Left ventricle myocardium inferior (tissue), 1 donor: ENCODE measurements around the gene RNPEPL1. TPM values are rescaled to one million over a fixed set of nuclear protein-coding genes. Genes with fewer than 3 reads are reported as not detected.

Source experiments
- DNase-seq: peaks from one replicate; pipeline ENCODE4 v3.0.0-alpha.2; 2020
- H3K27ac ChIP-seq: fragments of 200-600 bp; replicated peaks from 2 replicates; pipeline ENCODE4 v1.8.0; 2021
- H3K27me3 ChIP-seq: fragments of 200-600 bp; 2 replicates; pipeline ENCODE4 v1.8.0; 2021; ENCODE audit warnings: low read depth
- H3K36me3 ChIP-seq: fragments of 200-600 bp; 2 replicates; pipeline ENCODE4 v1.8.0; 2021
- H3K4me1 ChIP-seq: fragments of 200-600 bp; 2 replicates; pipeline ENCODE4 v1.8.0; 2021
- H3K4me3 ChIP-seq: fragments of 200-600 bp; 2 replicates; pipeline ENCODE4 v1.8.0; 2021; ENCODE audit warnings: mild to moderate bottlenecking, moderate library complexity
- H3K9me3 ChIP-seq: fragments of 200-600 bp; replicated peaks from 2 replicates; pipeline ENCODE4 v1.8.0; 2021
- intact Hi-C: fragments of 100-400 bp; cut with micrococcal nuclease; formaldehyde crosslinking; loops from one replicate; pipeline ENCODE4 v1.11.0; 2022
- total RNA-seq: library from RNA; stranded (reverse); fragmentation: NEBNext Ultra II Directional; extraction: Animal tissue kit (Norgen Biotek cat#: 25700); gene quantifications from one replicate; pipeline ENCODE4 v1.2.1, GENCODE V29; 2021
- TF ChIP-seq, protein P1 (sequence below): fragments of 200-600 bp; IDR thresholded peaks from 2 replicates; pipeline ENCODE4 v1.8.0; 2021; ENCODE audit warnings: antibody characterized with exemption, mild to moderate bottlenecking, borderline replicate concordance
- donor health status: DM: no; HTN: yes; CAD: no; lungs with severe emphysema.

Gene RNPEPL1
- total RNA-seq, 1 donor from 2014 or later = 80.1 TPM

DNA sequence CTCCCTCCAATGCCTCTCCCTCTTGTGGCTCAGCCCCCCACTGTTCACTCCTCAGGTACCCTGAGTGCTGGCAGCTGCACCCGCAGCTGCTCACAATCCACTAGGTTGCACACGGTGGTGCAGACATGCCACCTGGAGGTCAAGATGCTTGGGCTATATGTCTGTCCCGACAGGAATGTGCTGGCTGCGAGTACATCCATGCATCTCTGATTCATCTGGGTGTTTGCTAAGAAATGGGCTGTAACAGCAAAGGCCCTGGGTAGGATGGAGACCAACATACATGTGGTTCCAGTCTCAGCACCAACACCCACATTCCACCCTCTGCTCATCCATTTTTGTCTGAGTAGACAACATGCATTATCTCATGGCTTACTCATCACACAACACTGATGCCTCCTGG is 41.8 kb upstream of the RNPEPL1 start:
- no peaks in the 10 kb centered on the region for H3K27me3 ChIP-seq
- intact Hi-C loops = no loop called here
- H3K9me3 ChIP-seq = peaks cover 13% of the 10 kb centered on the region
- DNase-seq = no peak
- H3K36me3 ChIP-seq = peaks cover 73% of the 10 kb centered on the region
- TF ChIP-seq, protein P1, sequence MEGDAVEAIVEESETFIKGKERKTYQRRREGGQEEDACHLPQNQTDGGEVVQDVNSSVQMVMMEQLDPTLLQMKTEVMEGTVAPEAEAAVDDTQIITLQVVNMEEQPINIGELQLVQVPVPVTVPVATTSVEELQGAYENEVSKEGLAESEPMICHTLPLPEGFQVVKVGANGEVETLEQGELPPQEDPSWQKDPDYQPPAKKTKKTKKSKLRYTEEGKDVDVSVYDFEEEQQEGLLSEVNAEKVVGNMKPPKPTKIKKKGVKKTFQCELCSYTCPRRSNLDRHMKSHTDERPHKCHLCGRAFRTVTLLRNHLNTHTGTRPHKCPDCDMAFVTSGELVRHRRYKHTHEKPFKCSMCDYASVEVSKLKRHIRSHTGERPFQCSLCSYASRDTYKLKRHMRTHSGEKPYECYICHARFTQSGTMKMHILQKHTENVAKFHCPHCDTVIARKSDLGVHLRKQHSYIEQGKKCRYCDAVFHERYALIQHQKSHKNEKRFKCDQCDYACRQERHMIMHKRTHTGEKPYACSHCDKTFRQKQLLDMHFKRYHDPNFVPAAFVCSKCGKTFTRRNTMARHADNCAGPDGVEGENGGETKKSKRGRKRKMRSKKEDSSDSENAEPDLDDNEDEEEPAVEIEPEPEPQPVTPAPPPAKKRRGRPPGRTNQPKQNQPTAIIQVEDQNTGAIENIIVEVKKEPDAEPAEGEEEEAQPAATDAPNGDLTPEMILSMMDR = no peak
- H3K4me1 ChIP-seq = no peaks in the 10 kb centered on the region
- H3K4me3 ChIP-seq = no peak overlapping the region
- no peak overlapping the region for H3K27ac ChIP-seq

DNA sequence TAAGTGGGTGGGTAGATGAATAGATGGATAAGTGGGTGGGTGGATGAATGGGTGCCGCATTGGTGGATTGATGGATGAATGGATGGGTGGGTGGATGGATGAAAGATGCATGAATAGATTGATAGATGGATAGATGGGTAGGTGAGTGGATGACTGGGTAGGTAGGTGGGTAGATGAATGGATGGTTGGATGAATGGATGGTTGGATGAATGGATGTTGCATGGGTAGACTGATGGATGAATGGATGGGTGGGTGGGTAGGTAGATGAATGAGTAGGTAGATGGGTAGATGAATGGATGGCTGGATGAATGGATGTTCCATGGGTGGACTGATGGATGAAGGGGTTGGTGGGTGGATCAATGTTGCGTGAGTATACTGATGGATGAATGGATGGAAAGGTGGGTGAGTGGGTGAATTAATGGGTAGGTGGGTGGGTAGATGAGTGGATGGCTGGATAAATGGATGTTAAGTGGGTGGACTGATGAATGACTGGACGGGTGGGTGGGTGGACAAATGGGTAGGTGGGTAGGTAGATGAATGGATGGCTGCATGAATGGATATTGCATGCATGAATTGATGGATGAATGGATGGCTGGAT is 41.0 kb upstream of the RNPEPL1 start:
- Histone ChIP-seq H3K9me3 (peaks cover 16% of the 10 kb centered on the region), H3K27me3 (no peaks in the 10 kb centered on the region), H3K36me3 (peaks cover 73% of the 10 kb centered on the region), H3K4me1 (no peaks in the 10 kb centered on the region), H3K4me3 (no peak overlapping the region), H3K27ac (no peak overlapping the region)
- intact Hi-C loops = no loop called here
- TF ChIP-seq, protein P1 = no peak
- DNase-seq = no peak

DNA sequence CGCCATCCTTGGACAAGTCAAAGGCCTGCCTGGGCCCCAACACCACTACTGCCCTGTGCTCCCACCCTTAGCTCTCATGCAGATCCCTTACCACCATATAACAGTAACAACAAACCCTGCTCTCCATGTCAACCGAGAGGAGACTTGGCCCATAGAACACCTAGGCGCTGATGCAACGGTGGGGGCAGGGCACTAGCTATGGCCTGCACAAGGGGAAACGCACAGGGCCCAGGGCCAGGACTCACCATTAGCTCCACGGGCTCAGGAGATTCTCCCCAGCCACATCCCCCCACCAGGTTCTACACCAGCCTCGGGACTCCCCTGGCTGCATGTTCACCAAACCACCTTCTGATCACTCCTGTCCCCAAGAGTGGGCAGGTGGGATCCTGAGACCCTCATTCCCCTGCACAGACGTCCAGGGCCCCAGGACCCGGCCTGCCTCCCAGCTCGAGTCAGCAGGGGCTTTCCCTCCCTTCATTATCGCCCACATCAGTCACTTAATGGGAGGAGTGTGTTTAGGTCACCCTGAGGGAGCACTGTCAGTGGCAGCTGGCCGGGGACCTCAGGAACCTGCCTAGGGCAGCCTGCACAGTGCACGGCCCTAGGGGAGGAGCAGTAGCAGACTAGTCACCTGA is 39.8 kb upstream of the RNPEPL1 start:
- intact Hi-C loops = no loop called here
- Histone ChIP-seq H3K4me3 (no peak overlapping the region), H3K27me3 (no peaks in the 10 kb centered on the region), H3K27ac (no peak overlapping the region), H3K9me3 (peaks cover 26% of the 10 kb centered on the region), H3K4me1 (no peaks in the 10 kb centered on the region), H3K36me3 (peaks cover 60% of the 10 kb centered on the region)
- no peak for DNase-seq
- TF ChIP-seq, protein P1 = no peak

DNA sequence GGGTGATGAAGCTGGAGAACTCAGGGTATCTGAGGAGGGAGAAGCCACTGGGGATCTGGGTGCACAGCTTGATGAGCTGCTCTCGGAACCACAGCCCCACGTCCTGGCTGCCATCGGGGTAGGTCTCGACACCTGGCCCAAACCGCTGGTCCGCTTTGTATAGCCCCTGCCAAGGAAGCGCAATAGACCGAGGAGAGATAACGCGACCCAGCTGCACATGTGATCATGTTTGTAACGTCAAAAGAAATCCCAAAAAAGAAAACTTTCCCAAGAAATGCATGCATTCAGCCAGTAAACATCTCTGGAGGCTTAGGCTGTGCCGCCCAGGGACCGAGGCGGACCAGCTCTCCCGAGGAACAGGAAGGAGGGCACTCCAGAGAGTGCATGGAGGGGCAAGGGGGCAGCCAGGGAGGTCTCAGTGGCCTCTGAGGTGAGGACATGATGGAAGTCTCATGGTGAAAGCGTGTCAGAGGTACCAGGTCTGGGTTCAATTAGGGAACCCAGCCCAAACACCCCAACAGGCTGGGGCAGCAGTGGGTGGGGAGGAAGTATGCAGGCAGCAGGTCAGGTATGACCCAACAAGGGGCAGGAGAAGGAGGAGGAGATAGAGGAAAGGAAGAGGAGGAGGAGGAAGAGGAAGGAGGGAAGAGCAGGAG is 38.8 kb upstream of the RNPEPL1 start:
- DNase-seq = no peak
- Histone ChIP-seq H3K4me1 (no peaks in the 10 kb centered on the region), H3K27ac (no peak overlapping the region), H3K4me3 (no peak overlapping the region), H3K36me3 (peaks cover 56% of the 10 kb centered on the region), H3K9me3 (peaks cover 26% of the 10 kb centered on the region), H3K27me3 (no peaks in the 10 kb centered on the region)
- intact Hi-C loops = no loop called here
- TF ChIP-seq, protein P1 = no peak

DNA sequence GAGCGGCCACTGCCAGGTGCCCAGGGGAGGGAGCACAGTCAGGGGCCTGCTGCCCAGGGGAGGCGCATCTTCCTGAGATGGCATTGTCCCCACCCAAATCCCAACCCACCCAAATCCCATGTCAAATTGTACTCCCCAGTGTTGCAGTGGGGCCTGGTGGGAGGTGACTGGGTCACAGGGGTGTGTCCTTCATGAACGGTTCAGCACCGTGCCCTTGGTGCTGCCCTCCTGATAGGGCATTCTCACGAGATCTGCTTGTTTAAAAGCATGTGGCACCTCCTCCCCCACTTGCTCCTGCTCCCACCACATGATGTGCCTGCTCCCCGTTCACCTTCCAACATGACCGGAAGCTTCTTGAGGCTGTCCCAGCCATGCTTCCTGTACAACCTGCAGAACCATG is 38.1 kb upstream of the RNPEPL1 start:
- Histone ChIP-seq H3K4me1 (no peaks in the 10 kb centered on the region), H3K27me3 (no peaks in the 10 kb centered on the region), H3K4me3 (no peak overlapping the region), H3K27ac (no peak overlapping the region), H3K9me3 (peaks cover 26% of the 10 kb centered on the region), H3K36me3 (peaks cover 49% of the 10 kb centered on the region)
- intact Hi-C loops = no loop called here
- TF ChIP-seq, protein P1 = no peak
- DNase-seq = no peak
